SHP77 (cell line): ENCODE measurements around the gene DYRK3.

Source experiments
- DNase-seq, 2 experiments: peaks; one replicate each; lab custom pipeline; 2025; lab: John Stamatoyannopoulos, UW

Gene DYRK3

DNA sequence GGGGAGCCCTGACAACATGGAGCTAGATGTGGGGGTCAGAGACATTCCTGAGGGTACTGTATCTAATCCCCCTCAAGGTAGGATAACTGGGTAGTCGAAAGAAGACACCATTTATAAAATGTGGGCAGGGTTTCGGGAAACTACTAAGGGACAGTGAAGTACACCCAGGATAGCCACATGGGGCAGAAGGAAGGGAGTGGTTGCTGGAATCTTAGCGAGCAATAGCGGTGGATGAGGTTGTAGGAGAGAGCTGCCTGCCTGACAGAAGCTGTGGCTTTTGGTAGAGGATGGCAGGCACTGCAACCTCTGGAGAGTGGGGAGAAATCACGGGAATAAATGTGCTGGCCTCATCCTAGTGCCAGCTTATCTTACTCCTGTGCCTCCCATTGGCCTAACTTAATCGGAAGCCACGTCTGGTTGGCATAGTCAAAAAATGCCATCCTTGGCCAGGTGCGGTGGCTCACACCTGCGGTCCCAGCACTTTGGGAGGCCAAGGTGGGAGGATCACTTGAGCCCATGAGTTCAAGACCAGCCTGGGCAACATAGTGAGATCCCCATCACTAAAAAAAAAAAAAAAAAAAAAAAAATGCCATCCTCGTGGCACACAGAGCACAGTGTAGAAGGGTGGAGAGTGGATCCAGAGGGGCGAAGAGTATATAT, 26.0 kb downstream of the DYRK3 start:
- no peak for DNase-seq

DNA sequence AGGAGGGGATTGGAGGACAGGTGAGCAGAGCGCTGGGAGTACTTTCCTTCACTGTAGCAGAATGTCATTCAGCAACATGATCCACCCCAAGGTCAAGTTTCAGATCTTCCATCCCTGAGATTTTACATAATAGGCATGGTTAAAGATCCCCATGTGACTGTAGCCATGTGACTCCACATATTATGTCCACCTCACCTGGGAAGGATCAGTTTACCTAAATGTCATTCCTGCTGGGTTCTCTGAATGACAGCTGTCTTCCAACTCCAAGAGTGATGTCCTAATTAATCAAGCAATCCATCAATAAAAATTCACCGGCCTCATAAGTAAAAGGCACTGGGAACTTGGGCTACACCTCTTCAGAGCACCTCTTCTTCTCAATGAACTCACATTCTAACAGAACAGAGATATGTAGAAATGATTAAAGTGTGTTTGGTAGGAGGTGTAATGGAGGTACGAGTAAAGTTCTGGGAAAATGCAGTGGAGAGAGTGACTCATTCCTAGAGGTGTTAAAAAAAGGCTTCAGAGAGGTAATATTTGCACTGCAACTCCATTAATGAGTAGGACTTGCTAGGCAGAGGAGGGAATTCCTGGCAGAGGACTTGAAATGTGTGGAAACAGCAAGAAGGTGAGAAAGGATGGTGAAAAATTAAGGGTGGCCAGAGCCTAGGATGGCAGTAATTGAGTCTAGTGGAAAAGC, 27.2 kb downstream of the DYRK3 start:
- DNase-seq, result no peak

DNA sequence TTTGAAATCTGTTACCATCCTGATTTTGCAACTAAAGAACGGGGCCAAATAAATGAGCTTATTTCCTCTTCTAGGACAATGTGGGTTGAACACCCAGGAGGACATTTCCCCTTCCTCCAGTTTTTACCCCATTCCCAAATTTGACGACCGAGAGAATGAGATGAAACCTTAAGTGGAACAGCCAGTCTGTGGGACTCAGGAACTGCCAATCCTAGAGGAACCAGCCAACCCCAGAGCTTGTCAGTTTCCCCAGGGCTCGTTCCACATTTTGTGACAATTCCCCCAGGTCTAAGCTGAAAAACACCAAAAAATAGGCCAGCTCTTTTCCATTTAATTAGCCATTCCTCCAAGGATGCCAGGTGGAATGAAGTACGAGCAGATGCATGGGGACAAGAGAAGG, 28.0 kb downstream of the DYRK3 start:
- DNase-seq, result no peak

DNA sequence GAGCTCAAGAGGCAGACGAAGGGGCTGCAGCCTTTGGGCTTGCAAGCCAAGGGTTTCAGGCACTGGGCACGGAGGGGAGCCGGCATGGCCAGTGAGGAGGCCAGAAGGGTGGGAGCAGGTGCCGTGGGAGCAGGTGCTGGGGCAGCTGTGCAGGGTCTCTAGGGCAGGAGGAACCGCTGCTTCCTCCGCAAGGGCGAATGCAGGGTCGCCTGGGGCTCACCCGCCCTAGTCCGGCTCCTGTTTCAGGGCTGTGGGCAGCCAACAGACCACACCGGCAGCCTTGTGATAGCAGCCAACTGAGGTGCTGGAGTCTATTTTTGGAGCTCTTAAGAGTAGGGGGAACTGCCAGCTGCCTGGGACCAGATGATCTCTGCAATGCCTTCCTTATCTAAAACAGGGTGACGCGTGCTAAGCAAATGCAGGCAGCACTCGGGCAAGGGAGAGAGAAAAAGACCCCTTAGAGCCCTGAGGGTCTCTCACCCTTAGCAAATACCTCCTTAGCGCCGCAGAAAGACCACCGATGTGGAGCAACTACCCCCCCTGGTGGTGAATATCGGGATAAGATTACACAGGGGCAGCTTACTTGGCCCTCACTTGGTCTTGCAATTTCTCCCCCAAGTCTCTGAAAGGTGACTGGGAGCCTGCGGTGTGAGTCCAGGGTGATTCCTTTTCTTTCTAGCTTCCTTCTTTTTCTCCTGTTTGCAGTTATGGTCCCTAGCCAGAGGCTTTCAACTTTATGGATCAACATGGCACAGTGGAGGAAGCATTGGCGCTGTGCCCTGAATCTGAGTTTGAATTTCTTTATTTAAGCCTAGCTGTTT, 28.7 kb downstream of the DYRK3 start:
- peak; percentile 41 to 46 for DNase-seq

DNA sequence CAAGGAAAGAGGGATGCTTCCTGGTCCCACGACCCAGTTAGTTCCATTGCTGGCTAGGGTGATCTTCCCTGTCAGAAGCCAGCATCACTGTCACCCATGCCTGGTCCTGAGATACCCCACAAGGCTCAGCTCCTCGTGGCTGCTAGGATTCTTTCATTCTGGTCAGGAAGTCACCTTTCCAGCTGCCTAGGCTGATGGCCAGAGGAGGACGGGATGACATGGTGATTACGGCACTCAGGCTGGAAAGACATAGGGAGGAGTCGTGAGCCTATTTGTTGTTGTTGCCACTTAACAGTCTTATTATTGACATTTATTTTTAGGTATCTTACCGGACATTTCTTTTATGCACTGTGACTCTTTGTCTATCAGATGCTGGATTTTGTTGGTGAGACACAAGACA, 29.4 kb downstream of the DYRK3 start:
- DNase-seq, result no peak

DNA sequence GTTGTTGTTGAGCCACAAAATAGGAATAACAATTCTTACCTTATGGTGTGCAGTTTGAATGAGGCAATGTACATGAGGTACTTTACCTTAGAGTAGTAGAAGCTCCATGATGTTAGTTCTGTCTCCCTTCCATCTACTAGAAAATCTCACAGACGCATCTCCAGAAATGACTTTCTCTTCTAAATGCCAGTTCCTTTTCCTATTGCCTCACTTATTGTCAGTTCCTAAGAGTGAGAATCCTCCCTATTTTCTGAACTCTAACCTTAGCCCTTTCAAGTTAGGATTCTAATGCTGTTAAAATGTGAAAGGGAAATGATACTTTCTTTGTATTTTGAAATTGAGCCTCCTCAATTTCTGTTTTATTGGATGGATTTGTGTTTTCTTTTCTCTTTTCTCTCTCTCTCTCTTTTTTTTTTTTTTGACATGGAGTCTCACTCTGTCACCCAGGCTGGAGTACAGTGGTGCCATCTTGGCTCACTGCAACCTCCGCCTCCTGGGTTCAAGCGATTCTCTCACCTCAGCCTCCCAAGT, 30.8 kb downstream of the DYRK3 start:
- DNase-seq, result no peak

DNA sequence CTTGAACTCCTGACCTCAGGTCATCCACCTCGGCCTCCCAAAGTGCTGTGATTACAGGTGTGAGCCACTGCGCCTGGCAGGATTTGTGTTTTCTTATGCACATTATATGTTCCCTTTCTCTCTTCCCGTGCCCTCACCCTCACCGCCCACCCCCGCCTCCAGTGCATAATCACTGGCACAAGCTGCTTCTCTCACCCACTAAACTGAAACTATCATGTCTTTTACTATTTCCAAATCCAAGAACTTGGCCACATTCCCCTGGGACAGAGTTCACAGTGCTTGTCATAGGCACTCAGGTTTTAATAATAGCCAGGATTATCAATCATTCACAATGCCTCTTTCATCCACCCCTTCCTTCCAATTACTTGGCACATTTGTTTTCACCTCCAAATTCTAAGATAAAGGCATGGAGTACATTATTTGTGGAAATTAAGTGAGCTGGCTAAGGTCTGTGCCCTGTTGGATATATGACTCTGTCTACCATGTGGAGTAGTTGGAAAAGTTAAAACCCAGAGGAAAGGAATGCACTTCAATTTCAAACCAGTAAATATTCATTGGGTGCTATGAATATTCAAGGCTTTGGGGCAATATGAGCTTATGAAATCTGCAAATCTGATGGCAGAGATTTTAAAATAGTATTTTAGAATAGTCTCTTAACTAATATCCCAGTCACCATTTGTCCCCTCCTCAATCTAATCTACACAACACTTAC, 31.8 kb downstream of the DYRK3 start:
- no peak for DNase-seq

DNA sequence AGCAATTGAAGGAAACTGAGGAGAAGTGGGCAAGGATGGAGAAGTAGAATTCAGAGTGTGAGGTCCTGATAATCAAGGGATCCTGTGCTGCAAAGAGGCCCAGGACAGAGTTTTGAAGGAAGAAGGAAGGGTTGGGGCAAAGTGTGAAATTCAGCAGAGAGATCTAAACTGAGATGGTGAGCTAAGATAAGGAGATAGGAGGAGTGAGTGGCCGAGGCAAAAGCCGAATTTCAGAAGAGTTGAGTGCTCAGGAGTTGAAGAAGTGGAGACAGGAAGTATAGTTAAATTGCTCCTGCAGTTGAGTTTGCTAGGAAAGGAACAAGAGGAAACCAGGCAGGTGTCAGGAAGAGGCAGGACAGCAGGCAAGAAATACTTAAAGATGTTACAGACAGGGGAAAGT, 33.0 kb downstream of the DYRK3 start:
- no peak for DNase-seq

DNA sequence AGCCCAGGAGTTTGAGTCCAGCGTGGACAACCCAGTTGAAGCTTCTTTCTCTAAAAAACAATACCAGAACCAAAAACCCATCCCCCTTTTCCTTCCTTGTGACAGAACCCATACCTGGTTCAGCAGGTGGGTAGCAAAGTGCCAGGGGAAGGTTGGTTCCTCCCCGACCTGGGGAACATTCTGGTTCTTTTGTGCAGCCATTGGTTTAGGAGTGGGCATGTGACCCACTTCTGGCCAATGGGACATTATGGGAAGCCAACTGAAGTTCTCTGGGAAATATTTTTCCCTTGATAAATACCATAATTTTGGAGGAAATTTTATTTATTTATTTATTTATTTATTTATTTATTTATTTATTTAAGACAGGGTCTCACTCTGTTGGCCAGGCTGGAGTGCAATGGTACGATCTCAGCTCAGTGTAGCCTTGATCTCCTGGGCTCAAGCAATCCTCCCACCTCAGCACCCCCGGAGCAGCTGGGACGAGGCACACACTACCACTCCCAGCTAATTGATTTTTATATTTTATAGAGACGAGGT, 33.6 kb downstream of the DYRK3 start:
- DNase-seq, result no peak

DNA sequence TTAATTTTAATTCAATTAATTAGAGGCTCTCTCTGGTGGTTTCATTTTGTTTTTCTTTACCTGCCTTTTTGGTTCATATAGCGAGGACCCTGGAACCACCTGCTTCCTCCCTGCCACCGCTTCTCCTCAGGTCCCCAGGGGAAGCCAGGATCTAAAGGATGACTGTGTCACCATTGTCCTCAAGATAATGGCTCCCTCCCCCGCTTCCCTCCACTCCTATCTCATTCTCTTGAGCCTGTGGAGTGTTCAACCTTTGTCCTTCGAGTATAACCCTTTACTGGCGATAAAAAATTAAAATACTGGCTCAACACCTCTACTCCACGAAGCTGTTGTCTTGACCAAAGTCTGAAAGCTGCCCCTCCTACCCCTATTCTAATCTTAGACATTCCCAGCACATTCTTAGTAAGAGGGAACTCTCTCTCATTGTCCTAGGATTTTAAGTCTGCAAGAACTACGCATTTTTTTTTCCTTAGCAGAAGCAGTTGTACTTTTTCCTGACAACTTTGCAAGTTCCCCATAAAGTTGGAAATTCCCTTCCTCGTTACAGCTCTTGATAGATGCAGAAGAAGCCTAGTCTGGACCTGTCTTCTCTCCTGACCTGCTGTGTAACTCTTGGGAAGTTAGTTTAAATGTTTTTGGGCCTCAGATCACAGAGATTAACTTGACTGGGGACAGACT, 36.8 kb downstream of the DYRK3 start:
- DNase-seq, result no peak

DNA sequence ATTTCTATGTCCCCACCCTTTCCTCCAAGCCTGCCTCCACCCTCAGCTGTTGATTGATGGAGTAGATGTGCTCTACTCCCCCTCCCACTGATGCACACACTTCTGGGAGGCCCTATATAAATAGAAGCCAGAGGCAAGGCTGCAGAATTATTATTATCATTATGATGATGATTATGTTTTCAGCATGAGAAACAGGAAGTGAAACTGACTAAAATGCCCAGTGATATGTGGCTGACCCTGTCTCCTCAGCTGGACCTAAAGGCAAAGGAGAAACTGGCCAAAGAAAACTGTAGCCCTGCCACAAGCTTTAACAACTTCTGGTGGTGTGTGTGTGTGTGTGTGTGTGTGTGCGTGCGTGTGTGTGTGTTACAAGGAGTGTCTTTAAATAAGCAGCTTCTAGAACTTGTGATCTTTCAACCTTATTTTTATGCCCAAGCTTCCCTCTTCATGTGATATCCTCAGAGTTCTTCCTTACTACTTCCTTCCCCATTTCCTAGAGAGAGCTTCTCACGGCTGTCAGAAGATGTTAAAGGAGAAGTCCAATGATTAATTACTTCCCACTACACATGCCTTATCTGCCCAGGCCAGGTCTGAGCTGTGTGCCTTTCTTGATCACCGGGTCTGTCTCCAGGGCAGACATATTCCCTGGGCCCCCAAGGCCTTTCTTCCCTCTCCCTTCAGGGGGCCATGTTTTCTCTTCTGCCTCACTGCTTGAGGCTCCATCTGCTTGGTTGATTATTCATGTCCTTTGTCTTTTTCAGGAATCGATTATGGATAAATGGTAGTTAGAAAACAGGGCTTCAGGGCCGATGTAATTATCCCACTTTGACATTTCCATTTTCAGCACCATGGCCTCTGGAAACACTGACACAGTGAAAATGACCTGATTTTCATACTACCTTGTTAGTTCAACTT, 37.8 kb downstream of the DYRK3 start:
- DNase-seq, result no peak

DNA sequence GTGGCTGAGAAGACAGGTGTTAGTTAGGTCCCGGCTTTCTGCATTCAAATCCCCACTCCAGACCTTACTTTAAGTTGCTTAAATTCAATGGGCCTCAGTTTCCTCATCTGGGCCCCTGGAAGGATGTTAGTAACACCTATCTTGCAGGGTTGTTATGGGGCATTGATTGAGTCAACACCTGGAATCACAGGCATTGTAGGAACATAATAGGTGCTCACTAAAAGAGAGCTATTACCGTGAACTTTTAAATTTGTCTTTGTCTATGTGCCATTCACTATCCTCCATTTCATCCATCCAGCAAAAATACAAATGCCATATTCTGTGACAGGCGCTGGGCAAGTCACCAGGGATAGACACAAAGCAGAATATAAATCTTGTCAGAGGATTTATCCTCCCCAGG, 38.9 kb downstream of the DYRK3 start:
- no peak for DNase-seq

DNA sequence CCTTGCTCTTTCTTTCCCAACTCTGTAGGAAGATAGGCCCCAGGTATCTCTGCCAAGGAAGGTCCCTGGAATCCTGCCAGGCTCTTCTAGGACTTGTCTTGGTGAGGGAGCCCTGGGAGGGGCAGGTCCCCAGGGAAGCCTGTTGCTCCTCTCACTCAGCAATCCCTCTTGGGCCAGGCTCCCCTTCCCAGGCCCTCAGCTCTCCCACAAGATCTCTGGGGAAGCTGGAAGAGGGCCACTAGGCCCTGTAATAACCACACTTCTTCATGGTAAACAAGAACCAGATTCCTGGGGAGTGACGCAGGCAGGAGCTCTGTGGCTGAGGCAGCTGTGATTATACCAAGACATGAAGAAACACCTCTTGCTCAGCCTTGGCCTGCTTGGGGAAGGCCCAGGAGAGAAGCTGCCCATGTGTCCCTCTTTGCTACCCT, 39.4 kb downstream of the DYRK3 start:
- no peak for DNase-seq

DNA sequence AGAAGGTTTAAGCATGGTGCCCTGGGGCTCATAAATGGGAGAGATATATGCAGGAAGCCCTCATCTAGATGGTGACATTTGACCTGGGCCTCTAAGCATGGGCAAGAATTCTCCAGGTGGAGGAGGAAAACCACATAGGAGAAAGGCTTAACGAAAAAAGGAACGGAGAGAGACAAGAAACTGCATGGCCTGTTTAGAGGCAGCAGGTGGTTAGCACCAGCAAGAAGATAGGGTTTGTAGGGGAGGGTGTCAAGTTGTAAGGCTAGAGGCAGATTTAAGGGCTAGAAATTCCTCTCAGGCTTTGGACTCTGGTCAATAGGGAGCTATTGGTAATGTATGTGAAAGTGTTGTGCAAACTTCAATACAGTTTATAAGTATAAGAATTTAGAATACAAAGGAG, 41.2 kb downstream of the DYRK3 start:
- DNase-seq, result no peak

DNA sequence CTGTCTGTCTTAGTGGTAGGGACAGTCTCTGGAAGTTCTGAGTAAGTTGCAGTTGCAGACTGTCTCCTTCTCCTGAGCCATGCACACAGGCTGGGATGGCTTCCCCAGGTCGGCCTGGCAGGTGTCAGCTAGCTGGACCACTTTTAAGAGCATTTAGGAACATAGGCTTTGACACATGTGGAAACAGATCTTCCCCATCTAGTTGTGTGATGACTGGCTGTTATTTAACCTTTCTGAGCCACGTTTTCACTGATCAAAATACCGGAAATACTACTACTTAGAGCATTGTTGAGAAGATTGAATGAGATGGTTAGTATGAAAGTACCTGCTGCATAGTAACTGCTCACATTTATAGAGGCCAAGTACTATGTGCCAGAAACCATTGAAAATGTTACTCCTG, 43.2 kb downstream of the DYRK3 start:
- DNase-seq, result no peak

DNA sequence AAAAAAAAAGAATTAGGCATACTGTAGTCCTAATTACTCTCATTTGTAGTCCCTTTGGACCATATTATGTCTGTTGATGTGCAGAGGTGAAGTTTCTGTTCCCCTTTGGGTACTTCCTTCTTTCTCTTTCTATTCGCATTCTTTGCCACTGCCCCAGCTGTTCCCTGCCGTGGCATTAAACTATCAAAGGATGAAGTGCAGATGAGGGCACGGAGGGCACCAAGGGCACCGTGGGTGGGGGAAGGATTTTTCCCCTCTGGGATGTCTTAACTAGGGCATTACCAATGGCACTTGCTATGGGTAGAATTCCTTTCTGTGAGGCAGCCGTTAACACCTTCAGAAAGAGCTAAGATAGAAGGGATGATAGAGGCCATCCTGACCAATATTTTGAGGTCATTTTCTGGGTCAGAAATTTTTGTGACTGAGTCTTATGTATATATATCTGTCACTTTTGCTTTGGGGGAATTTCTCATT, 44.4 kb downstream of the DYRK3 start:
- no peak for DNase-seq

DNA sequence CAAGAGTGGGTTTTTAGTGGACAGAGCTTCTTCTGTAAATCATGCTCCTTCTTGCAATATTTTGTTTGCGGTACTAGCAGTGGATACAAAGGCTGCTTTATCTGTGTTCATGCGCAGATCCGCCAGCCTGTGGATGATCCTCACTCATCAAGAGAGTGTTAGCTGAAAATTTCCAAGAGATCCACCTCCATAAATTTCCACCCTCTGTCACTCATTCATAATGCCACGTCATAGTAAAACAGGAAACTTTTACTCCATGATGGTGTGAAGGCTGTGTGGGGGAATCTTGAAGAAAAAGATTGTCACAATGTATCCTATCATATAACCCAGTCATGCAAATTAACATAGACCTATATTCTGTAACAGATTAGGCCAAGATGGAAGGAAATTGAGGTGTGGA, 44.9 kb downstream of the DYRK3 start:
- no peak for DNase-seq

DNA sequence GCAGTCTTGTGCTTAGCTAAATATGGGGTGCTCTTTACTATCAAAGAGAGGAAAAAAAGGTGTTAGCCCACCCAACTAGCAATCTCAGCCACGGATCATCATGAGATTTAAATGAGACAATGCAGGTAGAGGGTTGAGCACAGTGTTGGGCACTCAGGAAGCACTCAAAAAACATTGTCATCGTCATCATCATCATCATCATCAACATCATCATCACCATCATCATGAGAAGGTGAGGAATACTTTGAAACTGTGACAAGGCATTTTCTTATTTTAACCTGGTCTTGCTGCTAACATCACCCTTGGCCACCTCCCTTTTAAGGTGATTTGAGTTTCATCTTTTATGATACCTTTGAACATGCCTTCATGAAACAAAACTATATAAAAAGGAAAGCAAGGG, 46.0 kb downstream of the DYRK3 start:
- DNase-seq, result no peak

DNA sequence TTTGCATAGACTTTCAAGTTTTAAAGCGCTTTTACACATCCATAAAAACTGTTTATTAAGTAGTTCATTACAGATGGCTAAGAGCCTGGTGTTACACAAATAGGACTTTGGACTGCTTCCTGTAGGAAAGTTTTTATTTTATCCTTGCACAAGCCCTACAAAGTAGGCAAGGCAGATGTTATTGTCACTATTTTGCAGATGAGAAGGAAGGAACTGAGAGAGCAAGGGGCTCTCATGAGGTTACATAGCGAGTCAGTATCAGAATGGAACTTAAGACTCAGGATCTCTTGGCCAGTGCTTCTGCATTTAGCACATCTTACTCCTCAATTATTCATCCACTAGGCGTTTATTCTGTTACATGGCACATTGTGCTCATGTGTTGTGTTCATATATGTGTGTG, 46.8 kb downstream of the DYRK3 start:
- DNase-seq, result no peak

DNA sequence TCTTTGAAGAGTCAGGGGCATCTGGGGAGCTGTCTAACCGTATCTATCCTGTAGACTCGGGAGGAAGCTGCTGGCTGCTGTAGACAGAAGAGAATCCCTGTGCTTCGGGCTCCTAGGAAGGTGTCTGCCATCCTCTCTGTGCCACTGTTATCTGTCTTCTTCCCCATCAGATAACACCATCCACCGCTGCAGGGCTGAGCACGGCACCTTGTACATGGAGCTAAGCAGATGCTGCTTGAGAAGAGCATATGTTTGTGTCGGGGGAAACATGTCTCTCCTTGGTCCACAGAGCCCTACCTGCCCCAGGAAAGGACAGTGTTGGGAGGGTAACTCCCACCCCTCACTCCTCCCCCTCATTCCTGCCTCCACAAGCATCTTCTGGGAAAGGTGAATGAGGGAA, 48.0 kb downstream of the DYRK3 start:
- DNase-seq, result no peak
